ENCODE results near the gene PTPN13.

PTPN13 gene

DNA sequence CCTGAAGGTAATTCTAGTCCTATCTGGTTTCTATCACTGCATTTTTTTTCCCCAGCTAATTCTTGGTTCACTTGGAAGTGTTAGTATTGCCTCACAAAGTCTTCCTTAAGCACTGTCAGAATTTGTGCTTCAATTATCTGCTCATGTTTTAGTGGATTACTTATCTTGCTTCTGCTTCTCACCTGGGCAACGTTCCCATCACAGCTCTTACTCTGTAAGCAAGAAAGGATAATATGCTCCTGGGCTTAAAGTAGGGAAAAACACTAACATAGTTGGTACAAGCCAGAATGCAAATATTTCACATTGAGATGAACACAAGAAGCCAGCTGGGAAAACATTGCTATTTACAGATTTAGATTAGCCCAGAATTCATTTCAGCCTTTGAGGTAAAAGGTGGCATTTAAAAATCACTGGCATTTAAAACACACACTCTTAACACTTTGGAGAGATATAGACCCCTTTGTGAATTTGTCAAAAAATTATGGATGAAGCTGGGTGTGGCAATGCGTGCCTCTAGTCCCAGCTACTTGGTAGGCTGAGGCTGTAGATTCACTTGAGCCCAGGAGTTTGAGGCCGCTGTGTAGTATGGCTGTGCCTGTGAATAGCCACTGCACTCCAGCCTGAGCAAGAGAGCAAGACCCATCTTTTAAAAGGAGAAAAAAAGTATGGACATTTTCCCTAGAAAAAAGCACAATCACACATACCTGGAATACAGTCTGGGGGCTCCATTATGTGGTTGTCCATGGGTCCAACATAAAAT is 6.6 kb upstream of the PTPN13 start:
- no peak for DNase-seq

DNA sequence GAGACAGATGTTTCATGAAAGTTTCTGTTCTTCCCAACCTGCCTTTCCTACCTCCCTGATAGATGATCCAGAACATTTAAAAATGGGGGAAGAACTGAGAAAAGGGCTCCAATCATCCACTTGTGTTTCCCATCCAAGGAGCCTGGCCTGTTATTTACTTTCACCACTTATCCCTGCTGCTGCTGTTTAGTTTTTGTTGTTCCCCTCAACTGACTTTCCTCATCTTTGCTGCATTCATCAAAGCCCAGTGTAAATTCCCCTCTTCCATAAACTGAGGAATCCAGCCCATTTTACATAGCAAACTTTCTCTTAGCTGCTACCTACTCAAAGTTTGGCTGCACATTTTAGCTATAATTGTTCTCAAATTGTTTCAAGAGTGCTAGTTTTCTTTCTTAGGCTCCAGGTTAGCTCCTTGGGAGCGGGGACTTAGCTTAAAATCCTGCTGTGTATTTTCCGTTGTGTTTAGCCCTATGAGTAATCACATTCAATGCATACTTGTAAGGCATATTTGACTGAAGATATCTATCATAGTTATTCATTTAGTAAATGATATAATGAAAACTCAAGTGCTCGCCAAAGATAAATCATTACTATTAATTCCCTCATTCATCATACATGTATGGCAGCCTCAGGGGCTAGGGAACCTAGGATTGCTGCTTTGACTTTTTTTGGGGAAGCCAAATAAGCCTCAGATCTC is 1.4 kb upstream of the PTPN13 start:
- DNase-seq: no peak

DNA sequence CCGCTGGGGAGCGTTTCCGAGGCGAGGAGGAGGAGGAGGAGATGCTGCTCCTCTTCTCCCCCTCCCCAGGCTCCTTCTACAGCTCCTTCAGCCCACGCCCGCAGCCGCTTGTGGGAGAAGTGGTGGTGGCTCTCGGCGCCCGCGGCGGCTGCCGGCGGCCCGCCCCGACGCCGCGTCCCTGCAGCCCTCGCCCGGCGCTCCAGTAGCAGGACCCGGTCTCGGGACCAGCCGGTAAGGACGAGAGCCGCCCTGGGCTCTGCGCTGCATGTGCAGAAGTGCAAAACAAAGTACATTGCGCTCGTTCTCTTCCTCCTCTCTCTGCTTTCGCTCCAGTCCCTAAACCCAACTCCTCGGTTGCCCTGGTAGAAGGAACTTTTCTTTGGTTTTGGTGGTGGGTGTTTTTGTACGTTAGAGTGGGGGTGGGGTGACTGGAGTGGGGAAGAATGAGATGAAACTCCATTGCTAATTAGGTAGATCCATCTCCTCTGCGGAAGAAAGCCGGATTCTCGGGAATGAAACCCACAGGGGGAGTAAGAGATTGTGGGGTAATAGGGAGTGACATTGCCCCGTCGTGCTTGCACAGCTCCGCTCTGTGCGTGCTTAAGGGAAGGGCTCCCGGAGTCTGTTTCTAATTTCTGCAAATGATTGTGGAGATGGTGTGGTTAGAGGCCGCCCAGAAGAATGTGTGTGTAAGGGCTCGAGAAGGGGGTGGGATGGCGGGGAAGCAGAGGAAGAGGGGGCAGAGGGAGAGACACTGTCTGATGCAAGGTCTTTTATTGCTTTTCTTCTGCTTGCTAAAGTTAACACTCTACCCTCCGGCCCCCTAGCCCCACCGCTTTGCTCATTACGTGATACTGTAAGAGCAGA is 677 bp downstream of the PTPN13 start:
- peak; percentile 14 for DNase-seq

DNA sequence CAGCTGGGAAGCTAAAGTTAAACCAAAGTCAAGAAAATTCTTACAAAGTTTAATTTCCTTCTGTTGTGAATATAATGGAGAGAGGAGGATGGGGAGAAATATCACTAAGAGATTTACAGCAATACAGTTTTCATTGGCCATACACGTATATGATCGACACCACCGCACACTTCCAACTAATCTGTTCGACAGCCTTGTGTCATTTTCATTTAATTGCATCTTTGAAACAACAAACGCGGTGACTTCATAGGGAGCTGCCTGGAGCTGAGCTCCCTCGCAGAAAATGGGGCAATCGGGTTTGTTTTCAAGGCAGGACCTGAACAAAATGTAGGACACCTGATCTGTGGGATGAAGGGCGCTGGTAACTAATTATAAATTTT is 1.3 kb downstream of the PTPN13 start:
- DNase-seq: no peak

DNA sequence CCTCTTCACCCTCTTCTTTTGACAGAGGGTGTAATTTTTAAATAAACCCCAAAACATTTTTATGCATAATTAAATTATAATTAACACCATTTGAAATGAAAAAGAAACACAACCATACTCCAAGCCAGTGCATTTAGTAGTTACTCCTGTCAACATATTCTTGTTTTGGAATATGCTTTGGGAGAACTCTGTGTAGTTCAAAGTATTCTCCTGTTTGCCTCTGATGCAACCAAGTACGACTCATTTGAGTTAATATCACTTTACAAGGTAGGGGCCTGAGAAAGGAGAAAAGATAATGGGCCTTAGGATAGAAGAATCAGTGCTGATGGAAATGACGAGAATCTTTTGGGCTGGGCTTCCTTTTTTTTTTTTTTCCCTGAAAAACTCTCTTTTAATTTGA is 2.7 kb downstream of the PTPN13 start:
- DNase-seq: no peak

DNA sequence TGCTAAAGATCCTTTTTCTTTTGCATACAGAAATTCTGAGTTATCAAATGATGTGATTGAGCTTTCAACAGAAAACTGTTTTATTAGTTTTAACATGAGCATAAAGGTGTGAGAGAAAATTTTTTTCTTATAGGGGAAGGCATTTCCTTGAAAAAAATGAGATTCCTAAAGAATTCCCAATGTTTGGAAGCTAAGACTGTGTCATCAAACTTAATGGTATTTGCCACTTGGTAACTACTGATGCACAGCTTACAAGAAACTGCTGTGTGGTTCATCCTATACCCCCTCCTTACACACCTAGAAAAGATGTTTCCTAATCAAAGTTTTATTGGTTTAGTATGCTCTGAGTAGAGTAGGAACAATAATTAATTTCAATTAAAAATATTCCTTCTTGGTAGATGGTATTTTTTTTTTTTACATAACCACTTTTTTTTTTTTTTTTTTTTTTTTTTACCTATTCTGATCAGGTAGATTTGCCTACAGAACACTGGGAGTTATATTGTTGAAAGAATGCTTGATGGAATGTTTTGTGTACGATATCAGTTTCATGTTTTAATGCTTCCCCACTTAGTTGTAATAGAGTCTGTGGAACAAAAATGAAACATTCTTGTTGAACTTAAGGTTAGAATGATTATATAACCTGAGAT is 6.0 kb downstream of the PTPN13 start:
- no peak for DNase-seq

DNA sequence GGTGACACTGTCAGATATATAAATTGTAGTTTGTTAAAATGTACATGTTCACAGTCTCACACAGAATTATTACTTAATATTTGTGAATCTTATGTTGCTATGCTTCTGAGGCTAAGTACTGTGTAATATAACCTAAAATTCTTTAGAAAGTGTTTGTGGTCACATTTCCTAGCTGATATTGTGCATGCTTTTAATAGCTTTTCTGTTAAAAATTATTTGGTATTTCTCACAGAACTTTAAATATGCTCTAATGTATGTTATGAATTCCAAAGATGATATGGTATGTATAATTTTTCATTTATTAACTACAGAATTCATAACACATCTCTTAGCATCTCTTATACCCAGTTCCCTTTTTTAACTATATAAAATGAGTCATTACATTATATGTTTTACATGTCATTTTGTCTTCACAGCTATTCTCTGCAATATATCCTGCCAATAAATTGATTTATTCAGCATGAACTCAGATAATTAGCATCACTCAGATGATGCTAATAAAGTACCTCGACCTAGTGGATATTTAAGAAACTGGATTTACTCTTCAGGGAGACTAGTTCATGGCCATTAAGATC is 9.3 kb downstream of the PTPN13 start:
- DNase-seq: no peak

DNA sequence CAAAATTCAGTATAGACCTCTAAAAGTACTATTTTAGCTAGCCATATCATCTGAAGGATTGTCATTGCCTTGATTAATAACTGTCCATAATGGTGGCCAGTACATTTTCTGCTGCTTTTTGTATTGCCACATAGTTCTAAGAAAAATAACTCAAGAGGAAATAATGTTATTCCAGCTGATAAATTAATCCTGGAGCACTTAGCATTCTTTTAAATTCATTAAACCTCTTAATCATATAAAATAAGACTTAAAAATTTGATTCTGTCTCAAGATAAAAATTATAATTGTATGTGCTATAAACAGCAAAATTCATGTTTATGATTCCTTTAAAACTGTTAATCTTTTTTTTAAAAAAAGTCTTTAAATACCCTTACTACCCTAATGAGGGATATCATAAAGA is 12.7 kb downstream of the PTPN13 start:
- DNase-seq: no peak

DNA sequence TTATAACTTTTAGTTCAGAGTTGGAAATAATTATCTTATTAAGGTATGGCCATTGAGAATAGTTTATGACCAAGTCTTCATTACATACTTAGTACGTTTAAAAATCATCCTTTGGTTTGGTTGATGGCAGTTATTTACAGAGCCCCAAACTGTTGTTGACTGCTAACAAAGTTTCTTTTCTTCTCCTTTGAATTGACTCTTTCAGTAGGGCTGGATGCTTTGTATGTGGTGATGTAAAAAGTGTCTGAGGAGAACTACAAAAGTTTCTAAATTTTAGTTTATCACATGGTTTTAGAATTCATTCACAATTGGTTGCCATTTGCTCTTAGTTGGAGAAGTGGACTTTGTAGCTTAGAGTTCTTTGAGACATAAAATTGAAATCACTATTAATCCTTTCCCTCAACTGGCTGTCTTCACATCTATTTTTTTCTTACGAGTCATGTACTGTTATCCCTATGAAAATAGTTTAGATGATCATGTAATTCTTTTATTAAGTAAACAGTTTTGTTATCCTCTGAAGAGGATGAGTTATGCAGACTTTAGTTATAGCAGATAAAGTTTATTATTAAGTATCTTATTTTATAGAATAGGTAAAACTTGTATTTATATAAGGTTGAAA is 14.8 kb downstream of the PTPN13 start:
- DNase-seq: no peak

DNA sequence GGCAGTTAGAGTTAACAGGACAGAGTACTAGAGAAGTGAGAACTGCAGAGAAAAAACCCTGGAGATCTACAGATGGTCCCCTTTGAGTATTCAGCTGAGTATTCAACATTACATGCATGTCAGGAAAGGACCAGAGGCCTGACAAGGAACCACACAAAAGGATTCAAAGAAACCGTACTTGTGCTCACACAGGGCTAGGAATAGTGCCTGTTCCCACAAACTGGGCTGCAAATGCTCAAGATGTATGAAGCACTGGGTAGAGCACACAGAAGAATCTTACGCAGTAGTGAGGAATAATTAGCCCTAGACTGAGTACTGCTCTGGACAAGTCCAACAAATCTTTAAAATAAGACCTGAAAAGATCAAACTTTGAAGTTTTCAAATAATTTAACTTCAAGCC is 17.6 kb downstream of the PTPN13 start:
- no peak for DNase-seq

DNA sequence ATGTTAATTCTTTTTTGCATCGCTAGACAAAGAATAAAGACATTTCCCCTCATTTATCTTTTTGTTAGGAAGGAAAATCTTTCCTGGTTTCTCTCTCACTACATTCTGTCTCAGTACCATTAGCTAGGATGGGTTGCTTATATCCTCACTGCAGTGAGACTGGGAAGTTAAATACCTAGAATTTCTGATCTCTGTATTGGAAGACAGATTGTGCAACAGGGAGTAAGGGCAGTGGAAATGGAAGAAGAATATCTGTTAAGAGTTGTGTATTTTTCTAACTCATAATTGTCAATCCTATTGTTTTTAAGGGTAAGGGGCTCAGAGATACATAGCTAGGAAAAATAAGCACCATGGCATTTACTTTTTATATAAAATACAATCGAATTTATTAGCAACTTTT is 19.6 kb downstream of the PTPN13 start:
- no peak for DNase-seq

DNA sequence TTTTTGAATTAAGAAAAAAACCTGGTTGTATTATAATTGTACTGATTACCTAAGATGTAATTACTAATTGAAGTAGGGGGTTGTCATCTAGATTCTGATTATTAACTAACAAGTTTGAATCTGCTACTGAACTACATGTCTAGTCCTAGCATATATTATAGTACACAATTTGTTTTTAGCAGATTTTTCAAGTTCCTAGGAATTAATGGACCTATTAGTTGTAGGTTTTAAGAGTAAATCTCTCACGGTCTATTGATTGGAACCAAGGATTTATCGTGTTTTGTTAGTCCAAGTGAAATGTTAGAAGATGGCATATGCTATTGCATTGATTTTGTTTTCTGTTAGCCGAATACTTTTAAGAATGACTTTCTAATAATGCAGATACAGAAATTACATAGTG is 20.8 kb downstream of the PTPN13 start:
- DNase-seq: no peak

DNA sequence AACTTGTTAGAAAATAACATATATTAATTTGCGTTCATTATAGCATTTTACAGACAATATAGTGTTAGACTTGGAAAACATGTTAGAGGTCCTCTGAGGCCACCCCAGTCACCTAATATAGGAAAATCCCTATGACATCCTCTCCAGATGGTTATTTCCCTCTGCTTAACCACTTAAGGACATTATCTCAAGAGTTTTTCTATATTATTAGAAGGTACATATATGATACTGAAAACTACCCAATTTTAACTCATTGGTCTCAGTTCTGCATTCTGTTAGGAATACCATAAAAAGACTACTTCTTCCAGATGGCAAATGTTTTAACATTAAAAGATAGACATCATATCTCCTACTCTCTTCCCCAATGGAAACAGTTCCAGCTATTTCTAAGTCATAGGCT is 21.4 kb downstream of the PTPN13 start:
- no peak for DNase-seq

DNA sequence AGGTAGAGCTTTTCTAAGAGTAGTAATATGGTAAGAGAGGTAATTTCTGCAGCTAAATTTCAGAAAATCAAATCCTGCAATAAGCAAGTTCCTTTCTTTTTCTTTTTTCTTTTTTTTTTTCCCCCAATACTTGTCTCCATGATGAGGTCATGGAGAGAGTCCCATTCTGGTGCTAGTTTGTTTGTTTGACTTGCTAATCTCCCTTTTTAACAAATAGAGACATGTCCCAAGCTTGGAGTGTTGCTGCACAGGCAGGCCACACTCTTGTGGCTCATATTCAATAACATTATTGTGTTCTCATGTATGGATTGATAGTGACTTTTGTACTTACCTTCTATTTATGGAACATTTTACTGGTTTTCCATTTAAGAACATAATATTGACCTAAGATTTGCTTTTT is 25.5 kb downstream of the PTPN13 start:
- no peak for DNase-seq

DNA sequence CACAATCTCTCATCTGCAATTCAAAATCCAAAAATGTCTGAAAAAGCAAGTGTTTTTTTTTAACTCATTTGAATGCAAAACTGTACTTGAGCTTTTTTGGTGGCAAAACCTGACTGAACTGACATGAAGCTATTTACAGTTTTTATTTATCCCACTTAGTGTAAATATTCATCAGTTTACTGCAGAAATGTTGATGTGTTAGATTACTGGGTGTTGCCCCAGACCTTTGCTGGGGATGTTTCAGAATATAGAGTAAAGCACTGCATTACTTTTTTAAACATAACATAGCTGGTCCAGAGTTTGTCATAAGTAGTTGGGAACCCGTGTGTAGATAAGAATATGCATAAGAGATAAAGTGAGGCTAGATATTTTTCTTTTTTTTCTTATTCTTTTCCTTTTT is 27.3 kb downstream of the PTPN13 start:
- DNase-seq: no peak

DNA sequence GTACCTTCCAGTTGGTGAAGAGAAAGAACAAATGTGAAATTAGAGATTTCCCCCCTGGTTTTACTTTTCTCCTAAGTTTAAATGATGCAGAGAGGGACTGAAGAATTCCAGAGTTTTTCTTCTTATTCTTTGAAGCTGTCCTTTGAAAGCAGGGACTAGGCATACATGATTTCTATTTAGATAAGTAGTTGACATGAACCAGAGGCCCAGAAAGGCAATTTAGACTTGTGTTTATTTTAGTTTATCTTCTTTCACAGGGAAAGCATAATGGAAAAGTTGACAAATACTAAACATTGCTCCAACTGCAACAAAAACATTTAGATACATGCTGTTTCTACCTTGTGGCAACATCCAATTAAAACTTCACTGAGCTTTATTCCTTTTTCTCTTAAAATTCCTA is 32.0 kb downstream of the PTPN13 start:
- no peak for DNase-seq

DNA sequence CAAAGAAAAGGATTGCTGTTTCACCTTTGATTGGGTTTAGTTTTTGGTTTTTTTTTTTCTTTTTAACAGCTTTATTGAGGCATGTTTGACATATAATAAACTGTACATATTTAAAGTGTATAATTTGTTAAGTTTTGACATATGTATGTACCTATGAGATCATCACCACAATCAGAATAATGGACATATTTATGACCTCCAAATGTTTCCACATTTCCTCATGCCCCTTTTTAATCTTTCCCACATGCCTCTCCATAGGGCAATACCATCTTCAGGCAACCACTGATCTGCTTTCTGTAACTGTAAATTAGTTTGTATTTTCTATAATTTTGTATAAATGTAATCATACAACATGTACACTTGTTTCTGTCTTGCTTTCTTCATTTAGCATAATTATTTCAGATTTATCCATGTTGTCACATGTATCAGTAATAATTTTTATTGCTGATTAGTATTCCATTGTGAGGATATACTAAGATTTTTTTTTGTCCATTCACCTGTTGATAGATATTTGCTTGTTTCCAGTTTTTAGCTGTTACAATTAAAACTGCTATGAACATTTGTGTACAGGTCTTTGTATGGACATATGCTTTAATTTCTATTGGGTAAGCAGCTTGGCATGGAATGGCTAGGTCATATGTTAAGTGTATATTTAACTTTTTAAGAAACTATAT is 33.5 kb downstream of the PTPN13 start:
- DNase-seq: no peak

DNA sequence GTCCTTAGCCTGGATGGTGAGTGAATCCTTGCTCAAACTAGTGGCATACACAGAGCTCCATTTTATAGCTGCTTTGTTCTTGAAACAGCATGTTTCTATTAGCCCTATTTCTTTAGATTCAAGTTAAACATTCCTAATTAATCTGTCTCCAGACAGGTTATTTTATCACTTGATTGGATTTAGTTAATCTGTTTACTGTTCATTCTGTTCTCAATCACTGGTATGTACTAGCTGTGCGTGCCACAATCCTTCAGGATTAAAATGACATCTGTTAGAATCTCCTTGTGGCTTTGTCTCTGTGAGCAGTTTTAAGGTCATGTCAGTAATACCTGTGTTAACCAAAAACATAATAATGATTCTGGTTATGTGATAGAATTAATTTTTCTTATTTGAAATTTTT is 36.5 kb downstream of the PTPN13 start:
- no peak for DNase-seq

DNA sequence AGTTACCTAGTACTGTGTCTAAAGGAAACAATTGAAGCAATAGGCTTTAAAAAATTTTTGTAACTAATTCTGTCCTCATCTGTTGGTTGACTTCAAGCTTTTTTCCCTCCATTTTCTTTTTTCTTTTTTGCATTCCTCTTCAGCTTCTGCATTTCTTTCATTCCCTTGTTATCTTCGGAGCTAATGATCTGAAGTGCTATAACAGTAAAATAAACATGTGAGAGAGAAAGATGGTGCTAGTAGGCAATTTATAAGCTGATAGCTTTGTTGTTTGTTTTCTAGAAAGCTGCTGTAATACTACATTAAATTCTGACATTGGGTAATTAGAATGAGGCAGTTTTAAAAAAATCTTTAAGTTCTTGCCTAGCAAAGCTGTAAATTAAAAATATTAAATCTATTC is 37.1 kb downstream of the PTPN13 start:
- DNase-seq: no peak

DNA sequence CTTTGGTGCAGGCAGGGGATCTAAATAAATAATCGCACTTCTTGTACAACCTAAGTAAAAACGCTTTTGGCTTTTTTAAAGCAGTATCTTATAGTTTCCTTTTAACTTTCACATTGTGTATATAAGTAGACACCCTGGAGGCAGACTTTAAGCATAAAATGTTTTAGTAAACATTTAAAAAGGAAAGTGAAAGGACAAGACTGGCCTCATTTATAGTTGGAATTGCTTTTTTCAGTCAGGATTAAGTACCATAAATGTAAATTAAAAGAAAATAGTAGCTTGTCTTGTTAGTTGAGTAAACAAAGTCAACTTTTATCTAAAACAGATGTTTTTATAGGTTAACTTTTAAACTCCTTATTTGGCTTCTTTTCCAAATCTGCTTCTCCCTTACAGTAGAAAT is 39.7 kb downstream of the PTPN13 start:
- no peak for DNase-seq

DNA sequence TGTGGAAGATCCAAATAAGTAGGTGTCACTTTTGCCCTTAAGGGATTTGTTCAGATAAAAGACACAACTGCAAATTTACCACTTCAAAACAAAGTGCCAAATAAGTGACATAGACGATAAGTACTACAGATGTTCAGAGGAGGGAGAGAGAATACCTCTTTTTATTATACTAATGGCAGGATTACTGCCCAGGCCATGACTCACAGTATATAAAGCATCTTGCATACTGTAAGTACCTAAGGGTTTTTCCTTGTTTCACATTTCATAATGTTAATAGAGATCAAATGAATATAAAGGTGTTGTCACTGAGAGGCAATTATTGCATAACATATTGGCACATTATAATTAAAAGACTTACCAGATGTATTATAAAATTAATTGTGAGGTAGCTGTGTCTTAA is 46.4 kb downstream of the PTPN13 start:
- DNase-seq: no peak

DNA sequence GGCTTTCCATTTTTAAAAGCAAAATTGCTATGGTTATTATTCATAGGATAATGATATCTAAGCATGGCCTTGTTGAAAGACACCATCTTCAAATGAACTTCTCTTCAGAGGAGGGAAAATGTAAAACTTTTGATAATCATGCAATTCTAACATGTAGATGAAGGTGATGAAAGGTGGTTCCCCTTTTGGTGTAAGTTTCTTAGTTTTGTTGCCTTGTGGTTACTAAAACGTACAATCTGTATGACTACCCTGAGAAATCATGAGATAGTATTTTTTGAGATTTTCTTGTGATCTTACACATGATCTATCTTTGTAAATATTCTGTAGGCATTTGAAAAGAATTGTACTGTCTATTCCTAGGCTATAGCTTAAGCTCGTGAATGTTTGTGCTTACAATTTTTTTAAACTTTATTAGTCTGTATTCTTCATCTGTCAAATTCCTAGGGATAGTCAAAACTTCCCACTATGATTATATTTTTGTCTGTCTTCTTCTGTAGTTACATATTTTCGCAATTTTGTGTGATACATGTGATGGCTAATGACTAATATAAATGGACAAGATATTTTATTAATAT is 47.5 kb downstream of the PTPN13 start:
- no peak for DNase-seq

Data from CD4-positive, alpha-beta T cell treated with Interleukin-10 for 1 hour (primary cell).